HEK293 (cell line): ENCODE data around the gene CRAT.

Experiments
- AEBP2 ChIP-seq: fragments of 450-650 bp; formaldehyde crosslinking; IDR thresholded peaks from 2 replicates; pipeline ENCODE4 v1.5.1; 2016; ENCODE audit warnings: missing biosample characterization, missing genetic modification characterization, borderline replicate concordance
- CTCF ChIP-seq: fragments of 450-650 bp; formaldehyde crosslinking; IDR thresholded peaks from 2 replicates; pipeline ENCODE4 v1.5.1; 2016; ENCODE audit warnings: missing biosample characterization, missing genetic modification characterization
- FEZF1 ChIP-seq: fragments of 450-650 bp; formaldehyde crosslinking; IDR thresholded peaks from 2 replicates; pipeline ENCODE4 v1.5.1; 2016; ENCODE audit warnings: missing biosample characterization, missing genetic modification characterization
- ZBTB10 ChIP-seq: fragments of 450-650 bp; formaldehyde crosslinking; IDR thresholded peaks from 2 replicates; pipeline ENCODE4 v1.5.1; 2016; ENCODE audit warnings: missing biosample characterization, missing genetic modification characterization
- ZBTB11 ChIP-seq: fragments of 450-650 bp; formaldehyde crosslinking; conservative IDR thresholded peaks from 2 replicates; pipeline ENCODE4 v1.5.1; 2016; ENCODE audit warnings: low read depth, missing biosample characterization, missing genetic modification characterization
- ZNF174 ChIP-seq: fragments of 450-650 bp; formaldehyde crosslinking; IDR thresholded peaks from 2 replicates; pipeline ENCODE4 v1.5.0; 2017; ENCODE audit warnings: missing biosample characterization, mild to moderate bottlenecking, missing genetic modification characterization
- ZNF18 ChIP-seq: fragments of 450-650 bp; formaldehyde crosslinking; IDR thresholded peaks from 2 replicates; pipeline ENCODE4 v1.5.1; 2016; ENCODE audit warnings: missing biosample characterization, missing genetic modification characterization
- ZNF23 ChIP-seq: fragments of 450-650 bp; formaldehyde crosslinking; IDR thresholded peaks from 2 replicates; pipeline ENCODE4 v1.5.1; 2016; ENCODE audit warnings: missing biosample characterization, missing genetic modification characterization, borderline replicate concordance
- ZNF248 ChIP-seq: fragments of 450-650 bp; formaldehyde crosslinking; IDR thresholded peaks from 2 replicates; pipeline ENCODE4 v1.5.1; 2017; ENCODE audit warnings: missing biosample characterization, missing genetic modification characterization
- ZNF311 ChIP-seq: fragments of 450-650 bp; formaldehyde crosslinking; IDR thresholded peaks from 2 replicates; pipeline ENCODE4 v1.5.1; 2017; ENCODE audit warnings: missing biosample characterization, missing genetic modification characterization, borderline replicate concordance
- ZNF639 ChIP-seq: fragments of 450-650 bp; formaldehyde crosslinking; IDR thresholded peaks from 2 replicates; pipeline ENCODE4 v1.5.1; 2016; ENCODE audit warnings: missing biosample characterization, missing genetic modification characterization
- ZNF747 ChIP-seq: fragments of 450-650 bp; formaldehyde crosslinking; IDR thresholded peaks from 2 replicates; pipeline ENCODE4 v1.5.1; 2016; ENCODE audit warnings: missing biosample characterization, missing genetic modification characterization
- ZSCAN30 ChIP-seq: fragments of 450-650 bp; IDR thresholded peaks from 2 replicates; pipeline ENCODE4 v1.5.1; 2018; ENCODE audit warnings: missing biosample characterization, mild to moderate bottlenecking, missing genetic modification characterization, moderate library complexity

GRCh38 chr9:129146441-129146941 lies 35.9 kb upstream of the CRAT start:
- TF ChIP-seq ZNF311 (tag by site-specific recombination) (no peak), ZNF248 (tag by site-specific recombination) (no peak), ZNF23 (tag by site-specific recombination) (no peak), FEZF1 (tag by site-specific recombination) (no peak), CTCF (no peak), ZBTB11 (no peak), ZNF18 (tag by site-specific recombination) (no peak), ZNF174 (tag by site-specific recombination) (no peak), ZSCAN30 (tag by site-specific recombination) (no peak), ZNF639 (no peak), AEBP2 (tag by site-specific recombination) (no peak), ZNF747 (tag by site-specific recombination) (no peak), ZBTB10 (tag by site-specific recombination) (no peak)
